ENCODE data around the gene VPS52. TPM values are rescaled to one million over a fixed set of nuclear protein-coding genes. Genes with fewer than 3 reads are reported as not detected.

The VPS52 gene
- total and polyA plus RNA-seq, 9 of the 15 experiments (the other 6 are each of a cell fraction or from before 2014, with no cell fraction given): 24.4 to 103 (median 40.2) TPM

DNA sequence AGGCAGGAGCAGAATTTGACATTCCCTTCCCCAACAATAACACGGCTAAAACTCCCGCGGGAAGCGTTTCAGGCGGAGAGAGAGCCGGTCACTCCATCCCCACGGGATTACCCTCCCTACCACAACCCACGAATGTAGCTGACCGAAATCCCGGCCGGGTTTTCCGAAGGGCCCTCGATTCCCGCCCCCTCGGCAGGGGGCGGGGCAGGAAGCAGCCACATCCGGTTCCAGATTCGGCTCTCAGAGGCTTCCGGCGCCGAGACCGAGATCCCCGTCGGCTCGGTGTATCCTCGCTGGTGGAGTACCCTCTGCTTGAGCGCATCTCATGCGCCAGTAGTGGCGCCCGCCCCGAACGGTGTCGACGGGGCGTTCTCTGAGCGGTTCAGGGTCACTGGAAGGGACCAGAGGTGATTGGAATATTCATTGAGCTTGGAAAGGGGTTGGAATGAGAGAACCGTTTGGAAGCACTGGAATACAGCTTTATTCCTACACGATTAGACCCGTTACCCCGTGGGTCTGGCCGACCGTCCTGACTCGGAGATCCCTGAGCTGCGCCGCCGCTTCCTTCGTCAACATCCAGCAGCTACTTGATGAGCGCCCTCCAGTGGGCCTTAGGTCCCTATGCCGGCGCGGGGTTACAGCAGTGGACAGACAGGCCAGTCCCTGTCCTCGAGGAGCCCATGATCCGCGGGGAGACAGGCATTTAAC is 27.7 kb upstream of the VPS52 start (continued):
- TF ChIP-seq MEF2A (IDR thresholded peaks at IDR 0.05; ENCODE audit: control insufficient read depth, low read depth, low read length): peak; percentile 57; the same call in 1 of the 2 replicates
- TF ChIP-seq TOE1 (IDR thresholded peaks at IDR 0.05; ENCODE audit: borderline replicate concordance): peak; percentile 95
- TF ChIP-seq TOE1 (CRISPR knock-in tag; IDR thresholded peaks at IDR 0.05; ENCODE audit: borderline replicate concordance, low read depth): no peak
- no peak; the same call in 1 of the 2 replicates for TF ChIP-seq ZNF143 (CRISPR knock-in tag; IDR thresholded peaks at IDR 0.05)
- TF ChIP-seq, protein P1, sequence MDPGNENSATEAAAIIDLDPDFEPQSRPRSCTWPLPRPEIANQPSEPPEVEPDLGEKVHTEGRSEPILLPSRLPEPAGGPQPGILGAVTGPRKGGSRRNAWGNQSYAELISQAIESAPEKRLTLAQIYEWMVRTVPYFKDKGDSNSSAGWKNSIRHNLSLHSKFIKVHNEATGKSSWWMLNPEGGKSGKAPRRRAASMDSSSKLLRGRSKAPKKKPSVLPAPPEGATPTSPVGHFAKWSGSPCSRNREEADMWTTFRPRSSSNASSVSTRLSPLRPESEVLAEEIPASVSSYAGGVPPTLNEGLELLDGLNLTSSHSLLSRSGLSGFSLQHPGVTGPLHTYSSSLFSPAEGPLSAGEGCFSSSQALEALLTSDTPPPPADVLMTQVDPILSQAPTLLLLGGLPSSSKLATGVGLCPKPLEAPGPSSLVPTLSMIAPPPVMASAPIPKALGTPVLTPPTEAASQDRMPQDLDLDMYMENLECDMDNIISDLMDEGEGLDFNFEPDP (CRISPR knock-in tag; IDR thresholded peaks at IDR 0.05): 0 out of 2 replicates have a peak, but pooled peaks have one; percentile 65
- TF ChIP-seq CBX2 (IDR thresholded peaks at IDR 0.05; ENCODE audit: insufficient read depth, low read length, poor library complexity, severe bottlenecking): no peak
- TF ChIP-seq ETS1 (conservative IDR thresholded peaks at IDR 0.05; ENCODE audit: control insufficient read depth, low read depth, low read length): peak; percentile 78; the same call in 1 of the 2 replicates
- no peak; the same call in 1 of the 2 replicates for TF ChIP-seq SREBF1 (IDR thresholded peaks at IDR 0.05; ENCODE audit: borderline replicate concordance, low read depth, low read length)
- no peak for TF ChIP-seq RBM34 (IDR thresholded peaks at IDR 0.05; ENCODE audit: borderline replicate concordance, insufficient read depth, low read length)
- TF ChIP-seq, protein P2, sequence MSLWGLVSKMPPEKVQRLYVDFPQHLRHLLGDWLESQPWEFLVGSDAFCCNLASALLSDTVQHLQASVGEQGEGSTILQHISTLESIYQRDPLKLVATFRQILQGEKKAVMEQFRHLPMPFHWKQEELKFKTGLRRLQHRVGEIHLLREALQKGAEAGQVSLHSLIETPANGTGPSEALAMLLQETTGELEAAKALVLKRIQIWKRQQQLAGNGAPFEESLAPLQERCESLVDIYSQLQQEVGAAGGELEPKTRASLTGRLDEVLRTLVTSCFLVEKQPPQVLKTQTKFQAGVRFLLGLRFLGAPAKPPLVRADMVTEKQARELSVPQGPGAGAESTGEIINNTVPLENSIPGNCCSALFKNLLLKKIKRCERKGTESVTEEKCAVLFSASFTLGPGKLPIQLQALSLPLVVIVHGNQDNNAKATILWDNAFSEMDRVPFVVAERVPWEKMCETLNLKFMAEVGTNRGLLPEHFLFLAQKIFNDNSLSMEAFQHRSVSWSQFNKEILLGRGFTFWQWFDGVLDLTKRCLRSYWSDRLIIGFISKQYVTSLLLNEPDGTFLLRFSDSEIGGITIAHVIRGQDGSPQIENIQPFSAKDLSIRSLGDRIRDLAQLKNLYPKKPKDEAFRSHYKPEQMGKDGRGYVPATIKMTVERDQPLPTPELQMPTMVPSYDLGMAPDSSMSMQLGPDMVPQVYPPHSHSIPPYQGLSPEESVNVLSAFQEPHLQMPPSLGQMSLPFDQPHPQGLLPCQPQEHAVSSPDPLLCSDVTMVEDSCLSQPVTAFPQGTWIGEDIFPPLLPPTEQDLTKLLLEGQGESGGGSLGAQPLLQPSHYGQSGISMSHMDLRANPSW (CRISPR knock-in tag; IDR thresholded peaks at IDR 0.05): peak; percentile 88; the same call in 1 of the 2 replicates
- no peak for TF ChIP-seq POLR3A (IDR thresholded peaks at IDR 0.05; ENCODE audit: borderline replicate concordance, extremely low read depth, insufficient read depth, insufficient read length)
- no peak for TF ChIP-seq XRCC3 (IDR thresholded peaks at IDR 0.05)
- TF ChIP-seq SRSF1 (IDR thresholded peaks at IDR 0.05; ENCODE audit: low read depth, low read length): no peak
- peak; percentile 76; the same call in 1 of the 2 replicates for TF ChIP-seq ARID3B (CRISPR knock-in tag; IDR thresholded peaks at IDR 0.05; ENCODE audit: borderline replicate concordance)
- TF ChIP-seq XRCC5 (IDR thresholded peaks at IDR 0.05; ENCODE audit: low read depth, low read length): peak; percentile 69; the same call in 1 of the 2 replicates
- peak; percentile 37 for TF ChIP-seq PHF20 (IDR thresholded peaks at IDR 0.05; ENCODE audit: partially characterized antibody)
